NT2/D1 (cell line): ENCODE data around the gene SPATA22.
A peak's percentile ranks its signal among the peaks of the same experiment; 100 is the strongest.
"Not testable (repeated sequence)": the region's sequence is repeated elsewhere in the genome, so short reads cannot be mapped to it uniquely, and the experiment has no call there.

Experiments used
- DNase-seq: peaks from one replicate; pipeline ENCODE4 v3.0.0-alpha.2; 2011; ENCODE audit warnings: low read depth, low spot score
- H3K27me3 ChIP-seq: 2 replicates; pipeline ENCODE4 v1.6.0; 2011; ENCODE audit warnings: mild to moderate bottlenecking; ENCODE audit not compliant: insufficient read length, insufficient read depth
- H3K36me3 ChIP-seq: 2 replicates; pipeline ENCODE4 v1.6.1; 2011; ENCODE audit warnings: mild to moderate bottlenecking, low read length, mixed read lengths; ENCODE audit not compliant: insufficient read depth, insufficient read length
- H3K4me1 ChIP-seq: 2 replicates; pipeline ENCODE4 v1.5.1; 2011; ENCODE audit not compliant: insufficient read depth, insufficient read length
- H3K4me3 ChIP-seq: 2 replicates; pipeline ENCODE4 v1.5.1; 2011; ENCODE audit warnings: low read depth; ENCODE audit not compliant: insufficient read length
- H3K9ac ChIP-seq: 2 replicates; pipeline ENCODE4 v1.6.0; 2011; ENCODE audit warnings: low read depth; ENCODE audit not compliant: insufficient read length
- H3K9me3 ChIP-seq: 2 replicates; pipeline ENCODE4 v1.5.1; 2011; ENCODE audit warnings: mild to moderate bottlenecking, low read length; ENCODE audit not compliant: insufficient read depth
- SUZ12 ChIP-seq: IDR thresholded peaks from 2 replicates; pipeline ENCODE4 v1.6.1; 2011; ENCODE audit not compliant: insufficient read length, insufficient read depth; ENCODE audit errors: extremely low read depth
- YY1 ChIP-seq: IDR thresholded peaks from 2 replicates; pipeline ENCODE4 v1.6.1; 2011; ENCODE audit not compliant: insufficient read length, insufficient read depth
- ZNF274 ChIP-seq: IDR thresholded peaks from 2 replicates; pipeline ENCODE4 v1.6.1; 2011; ENCODE audit warnings: mild to moderate bottlenecking, low read depth, low read length

The SPATA22 gene

GRCh38 chr17:3474212-3474611 is 2.6 kb upstream of the SPATA22 start:
- H3K9ac ChIP-seq: no peak overlapping the region
- no peak overlapping the region for H3K4me3 ChIP-seq
- no peaks in the 10 kb centered on the region for H3K36me3 ChIP-seq
- no peaks in the 10 kb centered on the region for H3K27me3 ChIP-seq
- no peak for TF ChIP-seq SUZ12
- TF ChIP-seq YY1: no peak
- TF ChIP-seq ZNF274: no peak
- DNase-seq: no peak
- no peaks in the 10 kb centered on the region for H3K9me3 ChIP-seq
- no peaks in the 10 kb centered on the region for H3K4me1 ChIP-seq

GRCh38 chr17:3472137-3472536 is 518 bp upstream of the SPATA22 start:
- no peak for TF ChIP-seq ZNF274
- Histone ChIP-seq H3K27me3 (no peaks in the 10 kb centered on the region), H3K4me1 (no peaks in the 10 kb centered on the region), H3K4me3 (no peak overlapping the region), H3K9ac (no peak overlapping the region), H3K36me3 (no peaks in the 10 kb centered on the region), H3K9me3 (no peaks in the 10 kb centered on the region)
- DNase-seq: no peak

DNA sequence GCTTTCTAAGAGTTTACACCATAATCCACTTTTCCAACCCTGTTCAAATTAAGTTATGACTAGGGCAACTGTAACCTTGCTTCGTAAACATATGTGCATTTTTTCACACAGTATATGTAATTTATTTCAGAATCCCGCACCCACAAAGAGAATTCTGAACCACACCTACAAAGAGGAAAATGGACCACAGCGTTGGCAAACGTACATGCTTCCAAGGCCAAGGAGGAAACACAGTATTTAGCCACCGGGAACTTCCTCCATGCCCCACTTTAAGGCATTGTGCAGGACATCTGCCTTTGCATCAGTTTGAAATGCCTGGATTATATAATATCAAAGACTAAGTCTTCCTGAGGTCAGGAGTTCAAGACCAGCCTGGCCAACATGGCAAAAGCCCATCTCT is 2.1 kb downstream of the SPATA22 start:
- TF ChIP-seq SUZ12 (no peak), YY1 (no peak), ZNF274 (no peak)
- Histone ChIP-seq H3K9ac (no peak overlapping the region), H3K9me3 (no peaks in the 10 kb centered on the region), H3K4me3 (no peak overlapping the region), H3K4me1 (no peaks in the 10 kb centered on the region), H3K27me3 (no peaks in the 10 kb centered on the region), H3K36me3 (no peaks in the 10 kb centered on the region)
- no peak for DNase-seq

- DNase-seq, H3K27me3 ChIP-seq, H3K9me3 ChIP-seq, H3K36me3 ChIP-seq, H3K4me3 ChIP-seq, H3K9ac ChIP-seq, H3K4me1 ChIP-seq: not testable (repeated sequence)
Measured at GRCh38 chr17:3466355-3466754, 5.3 kb downstream of the SPATA22 start.

- TF ChIP-seq SUZ12 (no peak), YY1 (no peak), ZNF274 (no peak)
- H3K9me3 ChIP-seq: no peaks in the 10 kb centered on the region
- no peak for DNase-seq
Measured at GRCh38 chr17:3448059-3448665, 23.5 kb downstream of the SPATA22 start.

DNA sequence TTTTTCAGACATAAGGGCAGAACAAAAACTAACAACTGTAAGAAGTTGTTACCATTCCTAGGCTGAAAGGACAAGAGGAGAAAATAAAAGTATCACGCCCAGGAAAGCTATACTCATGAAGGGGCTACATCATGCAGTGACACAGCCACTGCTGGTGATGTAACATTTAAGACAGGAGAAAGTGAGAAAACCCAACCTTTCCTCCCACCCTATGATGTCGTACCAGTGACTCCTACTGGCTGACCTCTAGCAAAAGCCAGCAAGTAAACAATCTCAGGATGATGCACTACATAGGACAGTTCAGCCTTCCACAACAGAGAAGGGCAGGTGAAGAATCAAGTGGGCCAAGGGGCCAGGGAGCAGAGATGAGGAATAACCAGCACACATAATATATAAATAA is 24.0 kb downstream of the SPATA22 start:
- H3K4me3 ChIP-seq: no peak overlapping the region
- DNase-seq: peak; percentile 18
- TF ChIP-seq YY1 (no peak), ZNF274 (no peak), SUZ12 (no peak)

More at GRCh38 chr17:3448059-3448665, 23.5 kb downstream of the SPATA22 start:
- H3K36me3 ChIP-seq: no peaks in the 10 kb centered on the region
- H3K4me1 ChIP-seq: no peaks in the 10 kb centered on the region
- H3K27me3 ChIP-seq: no peaks in the 10 kb centered on the region
- no peak overlapping the region for H3K9ac ChIP-seq
- H3K4me3 ChIP-seq: no peak overlapping the region

GRCh38 chr17:3440451-3440850 is 31.2 kb downstream of the SPATA22 start:
- TF ChIP-seq YY1 (no peak), ZNF274 (no peak), SUZ12 (no peak)
- no peaks in the 10 kb centered on the region for H3K36me3 ChIP-seq
- no peak for DNase-seq

More for the DNA sequence above, 24.0 kb downstream of the SPATA22 start:
- Histone ChIP-seq H3K36me3 (no peaks in the 10 kb centered on the region), H3K4me1 (no peaks in the 10 kb centered on the region), H3K27me3 (no peaks in the 10 kb centered on the region), H3K9ac (no peak overlapping the region), H3K9me3 (no peaks in the 10 kb centered on the region)

DNA sequence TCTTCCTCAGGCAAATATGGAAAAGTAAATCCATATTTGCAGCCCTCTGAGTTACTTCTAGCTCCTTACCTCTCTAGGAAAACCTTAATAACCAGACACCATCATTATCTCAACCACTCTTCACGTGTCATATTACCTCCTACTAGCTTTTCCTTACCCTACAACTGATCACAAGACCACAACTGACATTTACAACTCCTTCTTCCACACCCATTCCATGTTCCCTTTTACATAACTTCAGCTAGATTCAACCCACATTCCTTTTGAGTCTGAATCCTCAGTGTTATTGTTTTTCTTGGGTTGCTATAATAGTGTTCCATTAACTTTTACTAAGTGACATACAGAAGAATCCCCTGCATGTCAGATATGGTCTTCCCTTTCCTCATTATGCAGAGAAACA is 33.3 kb downstream of the SPATA22 start:
- Histone ChIP-seq H3K4me1 (no peaks in the 10 kb centered on the region), H3K36me3 (no peaks in the 10 kb centered on the region), H3K9me3 (no peaks in the 10 kb centered on the region), H3K9ac (no peak overlapping the region), H3K4me3 (no peak overlapping the region), H3K27me3 (no peaks in the 10 kb centered on the region)
- TF ChIP-seq YY1 (no peak), ZNF274 (no peak), SUZ12 (no peak)
- no peak for DNase-seq

More at GRCh38 chr17:3440451-3440850, 31.2 kb downstream of the SPATA22 start:
- H3K9me3 ChIP-seq: no peaks in the 10 kb centered on the region
- H3K9ac ChIP-seq: no peak overlapping the region
- H3K27me3 ChIP-seq: no peaks in the 10 kb centered on the region
- no peaks in the 10 kb centered on the region for H3K4me1 ChIP-seq
- no peak overlapping the region for H3K4me3 ChIP-seq
